Measurements from ENCODE around the gene SLFN13.

The SLFN13 gene

DNA sequence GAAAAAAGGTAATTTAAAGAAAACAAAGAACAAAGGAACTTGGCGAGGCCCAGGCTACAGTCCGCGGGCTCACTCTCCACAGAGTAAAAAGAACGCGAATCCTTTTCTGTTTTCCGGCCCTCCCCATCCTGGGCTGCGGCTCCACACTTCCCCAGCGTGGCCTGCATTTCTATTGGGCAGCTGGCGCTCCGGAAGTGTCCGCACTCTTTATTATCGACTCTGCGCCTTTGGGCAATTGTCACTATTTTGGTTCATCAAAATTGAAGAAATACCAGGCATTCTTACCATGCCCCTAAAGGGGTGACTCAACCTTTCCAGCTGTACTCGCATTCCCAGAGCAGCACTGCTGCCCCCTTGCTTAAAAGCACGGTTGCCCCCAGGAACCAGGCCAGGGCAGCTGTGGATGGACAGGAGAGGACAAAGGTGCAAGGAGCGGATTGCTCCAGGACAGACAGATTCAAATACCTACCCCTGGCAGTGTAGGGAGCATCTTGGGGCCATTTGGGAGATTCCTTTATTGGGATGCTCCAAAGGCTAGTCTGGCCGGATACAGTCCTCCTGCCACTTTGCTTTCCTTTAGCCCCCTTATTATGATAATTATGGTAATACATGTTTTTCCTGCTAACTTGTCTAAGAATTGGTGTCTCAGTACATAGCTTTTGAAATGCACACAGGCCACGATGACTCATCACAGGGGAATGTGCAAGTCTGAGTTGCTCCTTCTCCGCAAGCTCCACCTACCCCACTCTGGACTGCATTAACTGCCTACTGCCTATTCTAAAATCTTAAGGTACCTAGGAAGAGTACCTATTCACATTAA lies 15.3 kb downstream of the SLFN13 start (continued):
- no peak for TF ChIP-seq ZNF768 (tag by site-specific recombination; IDR thresholded peaks at IDR 0.05)
- TF ChIP-seq, protein P1, sequence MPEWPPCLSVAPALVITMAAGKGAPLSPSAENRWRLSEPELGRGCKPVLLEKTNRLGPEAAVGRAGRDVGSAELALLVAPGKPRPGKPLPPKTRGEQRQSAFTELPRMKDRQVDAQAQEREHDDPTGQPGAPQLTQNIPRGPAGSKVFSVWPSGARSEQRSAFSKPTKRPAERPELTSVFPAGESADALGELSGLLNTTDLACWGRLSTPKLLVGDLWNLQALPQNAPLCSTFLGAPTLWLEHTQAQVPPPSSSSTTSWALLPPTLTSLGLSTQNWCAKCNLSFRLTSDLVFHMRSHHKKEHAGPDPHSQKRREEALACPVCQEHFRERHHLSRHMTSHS (tag by site-specific recombination; IDR thresholded peaks at IDR 0.05) = no peak
- no peak; the same call in 1 of the 2 replicates for TF ChIP-seq IKZF3 (tag by site-specific recombination; IDR thresholded peaks at IDR 0.05)
- TF ChIP-seq MYNN (tag by site-specific recombination; IDR thresholded peaks at IDR 0.05; ENCODE audit: borderline replicate concordance) = no peak
- no peak for TF ChIP-seq ZNF292 (tag by site-specific recombination; IDR thresholded peaks at IDR 0.05; ENCODE audit: borderline replicate concordance, low read depth)
- TF ChIP-seq ZNF169 (tag by site-specific recombination; IDR thresholded peaks at IDR 0.05) = no peak
- TF ChIP-seq, protein P2, sequence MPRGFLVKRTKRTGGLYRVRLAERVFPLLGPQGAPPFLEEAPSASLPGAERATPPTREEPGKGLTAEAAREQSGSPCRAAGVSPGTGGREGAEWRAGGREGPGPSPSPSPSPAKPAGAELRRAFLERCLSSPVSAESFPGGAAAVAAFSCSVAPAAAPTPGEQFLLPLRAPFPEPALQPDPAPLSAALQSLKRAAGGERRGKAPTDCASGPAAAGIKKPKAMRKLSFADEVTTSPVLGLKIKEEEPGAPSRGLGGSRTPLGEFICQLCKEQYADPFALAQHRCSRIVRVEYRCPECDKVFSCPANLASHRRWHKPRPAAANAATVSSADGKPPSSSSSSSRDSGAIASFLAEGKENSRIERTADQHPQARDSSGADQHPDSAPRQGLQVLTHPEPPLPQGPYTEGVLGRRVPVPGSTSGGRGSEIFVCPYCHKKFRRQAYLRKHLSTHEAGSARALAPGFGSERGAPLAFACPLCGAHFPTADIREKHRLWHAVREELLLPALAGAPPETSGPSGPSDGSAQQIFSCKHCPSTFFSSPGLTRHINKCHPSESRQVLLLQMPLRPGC (tag by site-specific recombination; IDR thresholded peaks at IDR 0.05) = no peak
- peak; percentile 62 for TF ChIP-seq ZNF629 (tag by site-specific recombination; IDR thresholded peaks at IDR 0.05)
- no peak for TF ChIP-seq ZNF48 (tag by site-specific recombination; IDR thresholded peaks at IDR 0.05)
- peak; percentile 75 for TF ChIP-seq ZNF324 (tag by site-specific recombination; IDR thresholded peaks at IDR 0.05)
- no peak for TF ChIP-seq ZNF610 (tag by site-specific recombination; IDR thresholded peaks at IDR 0.05; ENCODE audit: borderline replicate concordance)
- peak; percentile 57; the same call in 1 of the 2 replicates for TF ChIP-seq ZEB2 (tag by site-specific recombination; IDR thresholded peaks at IDR 0.05)

DNA sequence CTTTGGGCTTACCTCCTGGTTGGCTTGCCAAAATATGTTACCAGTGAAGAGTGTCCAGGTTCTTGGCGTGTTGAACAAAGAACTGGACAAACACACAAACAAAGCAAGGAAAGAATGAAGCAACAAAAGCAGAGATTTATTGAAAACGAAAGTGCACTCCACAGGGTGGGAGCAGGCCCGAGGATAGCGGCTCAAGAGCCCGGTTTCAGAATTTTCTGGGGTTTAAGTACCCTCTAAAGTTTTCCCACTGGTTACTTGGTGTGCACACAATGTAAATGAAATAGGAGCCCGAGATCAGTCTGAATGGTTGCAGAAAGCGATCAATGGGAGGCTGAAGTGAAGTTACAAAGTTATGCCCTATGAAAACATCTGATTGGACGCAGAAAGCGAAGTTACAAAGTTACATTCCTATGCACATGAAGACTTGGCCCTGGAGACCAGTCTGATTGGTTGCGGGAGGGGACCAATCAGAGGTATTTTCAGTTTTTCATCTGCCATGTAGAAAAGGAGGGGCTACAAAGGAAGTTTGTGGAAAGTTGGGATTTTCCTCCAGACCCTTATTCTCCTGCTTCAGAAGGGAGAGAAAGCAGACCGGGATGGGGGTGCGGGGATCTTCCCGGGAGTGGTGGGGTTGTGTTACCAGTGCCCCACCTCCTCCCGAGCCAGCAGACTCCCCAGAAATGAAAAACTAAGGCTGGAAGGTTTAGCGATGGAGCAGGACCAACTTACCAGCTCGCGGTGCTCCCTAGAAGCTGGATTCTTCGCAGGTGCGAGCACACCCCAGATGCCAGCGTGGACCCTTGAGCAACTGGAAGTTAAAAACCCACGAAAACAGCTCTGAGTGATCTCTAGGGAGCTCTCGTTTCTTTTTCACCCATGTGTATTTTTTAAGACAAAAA lies 16.1 kb downstream of the SLFN13 start, which contains the start of gene SLFN12:
SLFN12 (minus strand) TSS at position 325 of the 899 bp plus-strand sequence. CDS start 9,472 bp downstream, outside the sequence.
- H3K27ac ChIP-seq (ENCODE audit: extremely low read depth, low read depth, low read length) = peak within 1 kb of the TSS; percentile 83
- no peaks in the 10 kb centered on the region for H3K9me3 ChIP-seq (ENCODE audit: control insufficient read depth, insufficient read depth, low read depth, low read length)
- ChIA-PET POLR2A (interaction anchor here (0.5 to 3.5 kb wide), 5 partner anchors 12 to 439 kb away, joined by 3 to 54 read pairs (median 7); partner anchors contain the start of genes SLFN11 and SLFN13), CTCF (interaction anchor here (0.6 to 4.2 kb wide), 7 partner anchors 16 to 315 kb away, joined by 3 to 15 read pairs (median 3); partner anchors contain the start of gene SLFN13)
- peaks cover 14% of the 10 kb centered on the region for H3K4me1 ChIP-seq (ENCODE audit: control insufficient read depth, insufficient read depth, low read length)
- H3K36me3 ChIP-seq (ENCODE audit: control insufficient read depth in 2 of 2, insufficient read depth in 1 of 2, low read length in 2 of 2) = no peaks in the 10 kb centered on the region
- peak within 1 kb of the TSS; percentile 49 for H3K4me3 ChIP-seq (ENCODE audit: low read depth, low read length)
- TF ChIP-seq KLF10 (tag by site-specific recombination; IDR thresholded peaks at IDR 0.05) (no peak), KLF8 (tag by site-specific recombination; IDR thresholded peaks at IDR 0.05) (0 out of 2 replicates have a peak, but pooled peaks have one; percentile 20), SALL2 (tag by site-specific recombination; IDR thresholded peaks at IDR 0.05; ENCODE audit: borderline replicate concordance) (no peak), IKZF3 (tag by site-specific recombination; IDR thresholded peaks at IDR 0.05) (peak; percentile 72), ZNF660 (tag by site-specific recombination; IDR thresholded peaks at IDR 0.05) (0 out of 2 replicates have a peak, but pooled peaks have one; percentile 13), MZF1 (tag by site-specific recombination; IDR thresholded peaks at IDR 0.05; ENCODE audit: borderline replicate concordance) (peak; percentile 44; the same call in 1 of the 2 replicates), SP3 (tag by site-specific recombination; IDR thresholded peaks at IDR 0.05) (no peak), SETDB1 (IDR thresholded peaks at IDR 0.05; ENCODE audit: insufficient read length, low read length) (no peak), ZNF175 (tag by site-specific recombination; IDR thresholded peaks at IDR 0.05) (no peak), ZNF670 (tag by site-specific recombination; IDR thresholded peaks at IDR 0.05; ENCODE audit: low read depth) (no peak)
- TF ChIP-seq, protein P3, sequence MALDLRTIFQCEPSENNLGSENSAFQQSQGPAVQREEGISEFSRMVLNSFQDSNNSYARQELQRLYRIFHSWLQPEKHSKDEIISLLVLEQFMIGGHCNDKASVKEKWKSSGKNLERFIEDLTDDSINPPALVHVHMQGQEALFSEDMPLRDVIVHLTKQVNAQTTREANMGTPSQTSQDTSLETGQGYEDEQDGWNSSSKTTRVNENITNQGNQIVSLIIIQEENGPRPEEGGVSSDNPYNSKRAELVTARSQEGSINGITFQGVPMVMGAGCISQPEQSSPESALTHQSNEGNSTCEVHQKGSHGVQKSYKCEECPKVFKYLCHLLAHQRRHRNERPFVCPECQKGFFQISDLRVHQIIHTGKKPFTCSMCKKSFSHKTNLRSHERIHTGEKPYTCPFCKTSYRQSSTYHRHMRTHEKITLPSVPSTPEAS (tag by site-specific recombination; IDR thresholded peaks at IDR 0.05) = no peak
- TF ChIP-seq, protein P4, sequence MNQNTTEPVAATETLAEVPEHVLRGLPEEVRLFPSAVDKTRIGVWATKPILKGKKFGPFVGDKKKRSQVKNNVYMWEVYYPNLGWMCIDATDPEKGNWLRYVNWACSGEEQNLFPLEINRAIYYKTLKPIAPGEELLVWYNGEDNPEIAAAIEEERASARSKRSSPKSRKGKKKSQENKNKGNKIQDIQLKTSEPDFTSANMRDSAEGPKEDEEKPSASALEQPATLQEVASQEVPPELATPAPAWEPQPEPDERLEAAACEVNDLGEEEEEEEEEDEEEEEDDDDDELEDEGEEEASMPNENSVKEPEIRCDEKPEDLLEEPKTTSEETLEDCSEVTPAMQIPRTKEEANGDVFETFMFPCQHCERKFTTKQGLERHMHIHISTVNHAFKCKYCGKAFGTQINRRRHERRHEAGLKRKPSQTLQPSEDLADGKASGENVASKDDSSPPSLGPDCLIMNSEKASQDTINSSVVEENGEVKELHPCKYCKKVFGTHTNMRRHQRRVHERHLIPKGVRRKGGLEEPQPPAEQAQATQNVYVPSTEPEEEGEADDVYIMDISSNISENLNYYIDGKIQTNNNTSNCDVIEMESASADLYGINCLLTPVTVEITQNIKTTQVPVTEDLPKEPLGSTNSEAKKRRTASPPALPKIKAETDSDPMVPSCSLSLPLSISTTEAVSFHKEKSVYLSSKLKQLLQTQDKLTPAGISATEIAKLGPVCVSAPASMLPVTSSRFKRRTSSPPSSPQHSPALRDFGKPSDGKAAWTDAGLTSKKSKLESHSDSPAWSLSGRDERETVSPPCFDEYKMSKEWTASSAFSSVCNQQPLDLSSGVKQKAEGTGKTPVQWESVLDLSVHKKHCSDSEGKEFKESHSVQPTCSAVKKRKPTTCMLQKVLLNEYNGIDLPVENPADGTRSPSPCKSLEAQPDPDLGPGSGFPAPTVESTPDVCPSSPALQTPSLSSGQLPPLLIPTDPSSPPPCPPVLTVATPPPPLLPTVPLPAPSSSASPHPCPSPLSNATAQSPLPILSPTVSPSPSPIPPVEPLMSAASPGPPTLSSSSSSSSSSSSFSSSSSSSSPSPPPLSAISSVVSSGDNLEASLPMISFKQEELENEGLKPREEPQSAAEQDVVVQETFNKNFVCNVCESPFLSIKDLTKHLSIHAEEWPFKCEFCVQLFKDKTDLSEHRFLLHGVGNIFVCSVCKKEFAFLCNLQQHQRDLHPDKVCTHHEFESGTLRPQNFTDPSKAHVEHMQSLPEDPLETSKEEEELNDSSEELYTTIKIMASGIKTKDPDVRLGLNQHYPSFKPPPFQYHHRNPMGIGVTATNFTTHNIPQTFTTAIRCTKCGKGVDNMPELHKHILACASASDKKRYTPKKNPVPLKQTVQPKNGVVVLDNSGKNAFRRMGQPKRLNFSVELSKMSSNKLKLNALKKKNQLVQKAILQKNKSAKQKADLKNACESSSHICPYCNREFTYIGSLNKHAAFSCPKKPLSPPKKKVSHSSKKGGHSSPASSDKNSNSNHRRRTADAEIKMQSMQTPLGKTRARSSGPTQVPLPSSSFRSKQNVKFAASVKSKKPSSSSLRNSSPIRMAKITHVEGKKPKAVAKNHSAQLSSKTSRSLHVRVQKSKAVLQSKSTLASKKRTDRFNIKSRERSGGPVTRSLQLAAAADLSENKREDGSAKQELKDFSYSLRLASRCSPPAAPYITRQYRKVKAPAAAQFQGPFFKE (tag by site-specific recombination; IDR thresholded peaks at IDR 0.05; ENCODE audit: borderline replicate concordance) = no peak

Data from HEK293 (cell line).